GM12892 (cell line): ENCODE measurements around the gene BGLAP.

Experiments used
- POLR2A ChIP-seq: IDR thresholded peaks from 2 replicates; pipeline ENCODE4 v1.6.1; 2011; ENCODE audit warnings: low read depth, low read length, control low read depth
- POLR2AphosphoS5 ChIP-seq: IDR thresholded peaks from 2 replicates; pipeline ENCODE4 v1.6.1; 2011; ENCODE audit warnings: low read depth, low read length, control low read depth

DNA sequence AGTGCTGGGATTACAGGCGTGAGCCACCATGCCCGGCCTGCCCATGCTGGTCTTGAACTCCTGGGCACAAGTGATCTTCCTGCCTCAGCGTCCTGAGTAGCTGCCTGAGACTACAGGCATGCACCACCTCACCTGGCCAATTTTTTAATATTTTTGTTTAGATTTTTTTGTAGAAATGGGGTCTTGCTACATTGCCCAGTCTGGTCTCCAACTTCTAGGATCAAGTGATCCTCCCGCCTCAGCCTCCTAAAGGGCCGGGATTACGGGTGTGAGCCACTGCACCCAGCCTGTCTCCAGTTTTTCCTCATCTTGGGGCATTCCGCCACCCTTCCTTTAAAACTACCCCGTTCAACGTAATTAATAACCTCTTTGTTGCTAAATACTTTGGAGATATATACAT lies 21.8 kb upstream of the BGLAP start:
- TF ChIP-seq POLR2A (no peak), POLR2AphosphoS5 (no peak)
